ENCODE measurements around the gene AHNAK. TPM values are rescaled to one million over a fixed set of nuclear protein-coding genes. Genes with fewer than 3 reads are reported as not detected.

Gene AHNAK
- total and polyA plus RNA-seq, 2 donors (not counting 3 experiments of a cell fraction or from before 2014, with no cell fraction given): 35.2 to 436 TPM

GRCh38 chr11:62413060-62413696 is 133.4 kb downstream of the AHNAK start:
- no TSS peak for BruUV-seq (replicated peaks)

More at GRCh38 chr11:62413060-62413696, 133.4 kb downstream of the AHNAK start:
- no peak for DNase-seq (ENCODE audit: low read depth, low spot score)
- no peak overlapping the region for H3K27ac ChIP-seq (ENCODE audit: insufficient read depth, low read depth, low read length)
- no peak for FAIRE-seq
- no peak overlapping the region for H3K4me2 ChIP-seq (ENCODE audit: insufficient read depth, low read length)
- H3K9me1 ChIP-seq (replicated peaks; ENCODE audit: control insufficient read depth, extremely low read depth, insufficient read depth, low read length): no peaks in the 10 kb centered on the region
- intact Hi-C loops (cut with micrococcal nuclease) (no loop called here), dilution Hi-C loops (cut with MboI; ENCODE audit: extremely low pct_ligation_motif_present, low sequenced_read_pairs) (no loop called here)
- TF ChIP-seq CTCF (IDR thresholded peaks at IDR 0.05; ENCODE audit: extremely low read depth in 1 of 2, insufficient read depth in 1 of 2, low read depth in 1 of 2, low read length in 2 of 2) (no peak), MYC (IDR thresholded peaks at IDR 0.05; ENCODE audit: low read depth, low read length) (no peak), GATA2 (IDR thresholded peaks at IDR 0.05; ENCODE audit: insufficient read depth, insufficient read length, low read depth, low read length) (no peak), EZH2 (IDR thresholded peaks at IDR 0.05; ENCODE audit: borderline replicate concordance, low read depth, low read length, severe bottlenecking) (no peak), POLR2A (IDR thresholded peaks at IDR 0.05; ENCODE audit: low read depth, low read length) (no peak), POLR2AphosphoS5 (IDR thresholded peaks at IDR 0.05; ENCODE audit: insufficient read depth, low read depth, low read length) (no peak), FOS (IDR thresholded peaks at IDR 0.05; ENCODE audit: borderline replicate concordance, insufficient read depth, low read length) (no peak), MAX (IDR thresholded peaks at IDR 0.05; ENCODE audit: insufficient read depth, insufficient read length) (no peak)
- ChIA-PET POLR2A (no interaction called here), CTCF (interaction anchor here (1.9 to 2.3 kb wide), 3 partner anchors 12 to 130 kb away, joined by 11 to 13 read pairs (median 12); no protein-coding TSS in a partner anchor)
- H3K79me2 ChIP-seq (ENCODE audit: control insufficient read depth, insufficient read depth, low read length): no peaks in the 10 kb centered on the region
- no peaks in the 10 kb centered on the region for H3K36me3 ChIP-seq (ENCODE audit: control insufficient read depth in 2 of 2, extremely low read depth in 1 of 2, insufficient read depth in 2 of 2, low read length in 2 of 2)
- H3K9me3 ChIP-seq (replicated peaks; ENCODE audit: control insufficient read depth, insufficient read depth, low read length): no peaks in the 10 kb centered on the region
- H4K20me1 ChIP-seq (replicated peaks; ENCODE audit: control insufficient read depth, extremely low read depth, insufficient read depth, low read length): no peaks in the 10 kb centered on the region
- no peak overlapping the region for H2AFZ ChIP-seq (ENCODE audit: low read depth, low read length)
- H3K4me1 ChIP-seq (ENCODE audit: control insufficient read depth, extremely low read depth, insufficient read depth, low read length): no peaks in the 10 kb centered on the region
- no peak overlapping the region for H3K9ac ChIP-seq (replicated peaks; ENCODE audit: extremely low read depth, insufficient read depth, low read length)
- H3K4me3 ChIP-seq (replicated peaks in 1 of 3; ENCODE audit: insufficient read depth in 1 of 3, low read depth in 1 of 3, low read length in 3 of 3): no peak overlapping the region
- H3K27me3 ChIP-seq (ENCODE audit: control insufficient read depth in 2 of 2, insufficient read depth in 2 of 2, low read length in 2 of 2): no peaks in the 10 kb centered on the region
